NCI-H69 (cell line): ENCODE results near the gene NFKBIL1.

ENCODE experiments used
- DNase-seq: peaks from one replicate; lab custom pipeline; 2025; lab: John Stamatoyannopoulos, UW

Gene NFKBIL1

GRCh38 chr6:31567531-31568370, 20.3 kb downstream of the NFKBIL1 start:
- no peak for DNase-seq

GRCh38 chr6:31568537-31568961, 21.1 kb downstream of the NFKBIL1 start:
- no peak for DNase-seq

DNA sequence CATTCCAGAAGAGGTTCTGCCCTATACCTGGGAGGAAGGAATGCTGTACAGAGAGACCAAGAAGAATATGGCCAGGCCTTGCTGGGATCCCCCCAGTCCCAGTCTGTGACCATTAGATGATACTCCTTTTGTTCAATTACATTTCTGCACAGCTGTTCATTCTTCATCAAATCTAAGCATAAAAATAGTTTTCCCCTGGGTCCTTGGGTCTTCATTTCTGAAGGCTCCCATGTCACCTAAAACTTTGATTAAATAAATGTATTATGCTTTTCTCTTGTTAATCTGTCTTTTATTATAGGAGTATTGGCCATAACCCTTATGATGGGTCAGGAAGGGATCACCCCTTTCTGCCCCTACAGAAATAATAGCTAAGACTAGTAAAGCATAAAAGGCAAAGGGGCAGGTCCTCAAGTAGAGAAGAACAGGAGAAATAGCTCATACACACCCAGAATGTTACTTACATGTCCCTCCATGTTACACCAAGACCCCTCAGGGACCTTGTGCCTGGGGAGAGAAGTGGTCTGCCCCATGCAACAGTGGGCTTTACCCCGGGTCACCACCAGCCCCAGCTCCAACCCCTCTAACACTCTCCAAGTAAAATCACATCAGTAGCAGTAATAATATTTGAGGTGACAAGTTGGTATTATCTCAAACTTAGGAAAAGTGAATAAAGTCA, 22.6 kb downstream of the NFKBIL1 start:
- DNase-seq, result no peak

DNA sequence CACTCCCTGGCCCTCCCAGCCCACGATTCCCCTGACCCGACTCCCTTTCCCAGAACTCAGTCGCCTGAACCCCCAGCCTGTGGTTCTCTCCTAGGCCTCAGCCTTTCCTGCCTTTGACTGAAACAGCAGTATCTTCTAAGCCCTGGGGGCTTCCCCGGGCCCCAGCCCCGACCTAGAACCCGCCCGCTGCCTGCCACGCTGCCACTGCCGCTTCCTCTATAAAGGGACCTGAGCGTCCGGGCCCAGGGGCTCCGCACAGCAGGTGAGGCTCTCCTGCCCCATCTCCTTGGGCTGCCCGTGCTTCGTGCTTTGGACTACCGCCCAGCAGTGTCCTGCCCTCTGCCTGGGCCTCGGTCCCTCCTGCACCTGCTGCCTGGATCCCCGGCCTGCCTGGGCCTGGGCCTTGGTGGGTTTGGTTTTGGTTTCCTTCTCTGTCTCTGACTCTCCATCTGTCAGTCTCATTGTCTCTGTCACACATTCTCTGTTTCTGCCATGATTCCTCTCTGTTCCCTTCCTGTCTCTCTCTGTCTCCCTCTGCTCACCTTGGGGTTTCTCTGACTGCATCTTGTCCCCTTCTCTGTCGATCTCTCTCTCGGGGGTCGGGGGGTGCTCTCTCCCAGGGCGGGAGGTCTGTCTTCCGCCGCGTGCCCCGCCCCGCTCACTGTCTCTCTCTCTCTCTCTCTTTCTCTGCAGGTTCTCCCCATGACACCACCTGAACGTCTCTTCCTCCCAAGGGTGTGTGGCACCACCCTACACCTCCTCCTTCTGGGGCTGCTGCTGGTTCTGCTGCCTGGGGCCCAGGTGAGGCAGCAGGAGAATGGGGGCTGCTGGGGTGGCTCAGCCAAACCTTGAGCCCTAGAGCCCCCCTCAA, 24.9 kb downstream of the NFKBIL1 start, which contains the start of gene LTA:
Gene LTA (plus strand): TSS at position 249 of the 871 bp plus-strand sequence. CDS start 454 bp downstream, at position 703.
- DNase-seq, result no peak

- no peak for DNase-seq
Measured at GRCh38 chr6:31573239-31574105, 26.1 kb downstream of the NFKBIL1 start.

DNA sequence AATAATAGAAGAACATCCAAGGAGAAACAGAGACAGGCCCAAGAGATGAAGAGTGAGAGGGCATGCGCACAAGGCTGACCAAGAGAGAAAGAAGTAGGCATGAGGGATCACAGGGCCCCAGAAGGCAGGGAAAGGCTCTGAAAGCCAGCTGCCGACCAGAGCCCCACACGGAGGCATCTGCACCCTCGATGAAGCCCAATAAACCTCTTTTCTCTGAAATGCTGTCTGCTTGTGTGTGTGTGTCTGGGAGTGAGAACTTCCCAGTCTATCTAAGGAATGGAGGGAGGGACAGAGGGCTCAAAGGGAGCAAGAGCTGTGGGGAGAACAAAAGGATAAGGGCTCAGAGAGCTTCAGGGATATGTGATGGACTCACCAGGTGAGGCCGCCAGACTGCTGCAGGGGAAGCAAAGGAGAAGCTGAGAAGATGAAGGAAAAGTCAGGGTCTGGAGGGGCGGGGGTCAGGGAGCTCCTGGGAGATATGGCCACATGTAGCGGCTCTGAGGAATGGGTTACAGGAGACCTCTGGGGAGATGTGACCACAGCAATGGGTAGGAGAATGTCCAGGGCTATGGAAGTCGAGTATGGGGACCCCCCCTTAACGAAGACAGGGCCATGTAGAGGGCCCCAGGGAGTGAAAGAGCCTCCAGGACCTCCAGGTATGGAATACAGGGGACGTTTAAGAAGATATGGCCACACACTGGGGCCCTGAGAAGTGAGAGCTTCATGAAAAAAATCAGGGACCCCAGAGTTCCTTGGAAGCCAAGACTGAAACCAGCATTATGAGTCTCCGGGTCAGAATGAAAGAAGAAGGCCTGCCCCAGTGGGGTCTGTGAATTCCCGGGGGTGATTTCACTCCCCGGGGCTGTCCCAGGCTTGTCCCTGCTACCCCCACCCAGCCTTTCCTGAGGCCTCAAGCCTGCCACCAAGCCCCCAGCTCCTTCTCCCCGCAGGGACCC, 27.0 kb downstream of the NFKBIL1 start:
- no peak for DNase-seq

DNA sequence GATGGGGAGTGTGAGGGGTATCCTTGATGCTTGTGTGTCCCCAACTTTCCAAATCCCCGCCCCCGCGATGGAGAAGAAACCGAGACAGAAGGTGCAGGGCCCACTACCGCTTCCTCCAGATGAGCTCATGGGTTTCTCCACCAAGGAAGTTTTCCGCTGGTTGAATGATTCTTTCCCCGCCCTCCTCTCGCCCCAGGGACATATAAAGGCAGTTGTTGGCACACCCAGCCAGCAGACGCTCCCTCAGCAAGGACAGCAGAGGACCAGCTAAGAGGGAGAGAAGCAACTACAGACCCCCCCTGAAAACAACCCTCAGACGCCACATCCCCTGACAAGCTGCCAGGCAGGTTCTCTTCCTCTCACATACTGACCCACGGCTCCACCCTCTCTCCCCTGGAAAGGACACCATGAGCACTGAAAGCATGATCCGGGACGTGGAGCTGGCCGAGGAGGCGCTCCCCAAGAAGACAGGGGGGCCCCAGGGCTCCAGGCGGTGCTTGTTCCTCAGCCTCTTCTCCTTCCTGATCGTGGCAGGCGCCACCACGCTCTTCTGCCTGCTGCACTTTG, 28.0 kb downstream of the NFKBIL1 start, which contains the start of gene TNF:
Gene TNF (plus strand): TSS at position 231 of the 567 bp plus-strand sequence. CDS start 177 bp downstream, at position 408.
- DNase-seq, result peak; percentile 57

DNA sequence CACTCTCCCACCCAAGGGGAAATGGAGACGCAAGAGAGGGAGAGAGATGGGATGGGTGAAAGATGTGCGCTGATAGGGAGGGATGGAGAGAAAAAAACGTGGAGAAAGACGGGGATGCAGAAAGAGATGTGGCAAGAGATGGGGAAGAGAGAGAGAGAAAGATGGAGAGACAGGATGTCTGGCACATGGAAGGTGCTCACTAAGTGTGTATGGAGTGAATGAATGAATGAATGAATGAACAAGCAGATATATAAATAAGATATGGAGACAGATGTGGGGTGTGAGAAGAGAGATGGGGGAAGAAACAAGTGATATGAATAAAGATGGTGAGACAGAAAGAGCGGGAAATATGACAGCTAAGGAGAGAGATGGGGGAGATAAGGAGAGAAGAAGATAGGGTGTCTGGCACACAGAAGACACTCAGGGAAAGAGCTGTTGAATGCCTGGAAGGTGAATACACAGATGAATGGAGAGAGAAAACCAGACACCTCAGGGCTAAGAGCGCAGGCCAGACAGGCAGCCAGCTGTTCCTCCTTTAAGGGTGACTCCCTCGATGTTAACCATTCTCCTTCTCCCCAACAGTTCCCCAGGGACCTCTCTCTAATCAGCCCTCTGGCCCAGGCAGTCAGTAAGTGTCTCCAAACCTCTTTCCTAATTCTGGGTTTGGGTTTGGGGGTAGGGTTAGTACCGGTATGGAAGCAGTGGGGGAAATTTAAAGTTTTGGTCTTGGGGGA, 28.7 kb downstream of the NFKBIL1 start:
- peak; percentile 55 for DNase-seq

- DNase-seq, result no peak
Measured at GRCh38 chr6:31576897-31577578, 29.6 kb downstream of the NFKBIL1 start.

GRCh38 chr6:31577579-31577966, 30.2 kb downstream of the NFKBIL1 start:
- DNase-seq, result no peak

- DNase-seq, result peak; percentile 75
Measured at GRCh38 chr6:31578184-31579118, 31.0 kb downstream of the NFKBIL1 start.

- DNase-seq, result no peak
Measured at GRCh38 chr6:31579119-31579505, 31.7 kb downstream of the NFKBIL1 start.

GRCh38 chr6:31579546-31580437, 32.4 kb downstream of the NFKBIL1 start:
- DNase-seq, result peak; percentile 17

GRCh38 chr6:31580438-31580740, 33.0 kb downstream of the NFKBIL1 start:
- no peak for DNase-seq

DNA sequence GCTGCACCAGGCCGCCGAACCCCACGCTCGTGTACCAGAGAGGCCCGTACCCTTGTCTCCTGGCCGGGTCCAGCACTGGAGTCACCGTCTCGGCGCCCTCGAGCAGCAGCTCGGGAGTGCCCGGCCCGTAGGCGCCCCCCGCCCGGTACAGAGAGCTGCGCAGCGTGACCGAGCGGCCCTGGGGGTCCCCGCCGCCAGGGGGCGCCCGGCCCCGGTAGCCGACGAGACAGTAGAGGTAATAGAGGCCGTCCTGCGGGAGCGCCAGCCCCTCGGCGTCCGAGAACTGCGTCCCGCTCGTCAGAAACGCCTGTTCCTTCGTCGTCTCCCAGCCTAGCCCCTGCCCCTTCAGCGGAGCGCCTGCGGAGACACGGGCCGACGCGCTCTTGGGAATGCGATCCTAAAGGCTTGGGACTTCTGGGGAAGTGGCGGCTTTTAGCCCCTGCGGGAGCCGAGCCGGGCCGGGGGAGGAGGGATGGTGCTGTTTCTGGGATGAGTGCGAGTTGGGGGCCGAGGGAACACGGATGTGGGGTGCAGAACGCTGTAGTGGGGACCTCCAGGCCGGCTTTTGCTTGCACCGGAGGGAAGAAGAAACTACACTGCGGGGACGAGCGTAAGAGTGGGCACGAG, 33.5 kb downstream of the NFKBIL1 start:
- DNase-seq, result peak; percentile 87
